Uterus (tissue), 4 donors: ENCODE measurements around the gene MRAP. TPM values are rescaled to one million over a fixed set of nuclear protein-coding genes. Genes with fewer than 3 reads are reported as not detected.

Source experiments
- DNase-seq, 2 donors: peaks; one replicate each; pipeline ENCODE4 v3.0.0-alpha.2; 2019 to 2020
- H3K27ac ChIP-seq, 2 donors: fragments of 200-600 bp; sonication (generic); 1 replicate in 1 of 2; 2 replicates in 1 of 2; pipeline ENCODE4 v1.5.1; 2016 to 2018
- H3K27me3 ChIP-seq, 2 donors: fragments of 200-600 bp; sonication (generic); one replicate each; pipeline ENCODE4 v1.5.1; 2018 to 2019; ENCODE audit warnings: control low read depth in 1 of 2
- H3K36me3 ChIP-seq, 2 donors: fragments of 200-600 bp; sonication (generic); one replicate each; pipeline ENCODE4 v1.5.1; 2019; ENCODE audit warnings: control low read depth in 1 of 2
- H3K4me1 ChIP-seq, 2 donors: fragments of 200-600 bp; sonication (generic); one replicate each; pipeline ENCODE4 v1.5.1; 2018 to 2019; ENCODE audit warnings: control low read depth in 1 of 2
- H3K4me3 ChIP-seq, 2 donors: fragments of 200-600 bp; sonication (generic); 1 replicate in 1 of 2; 2 replicates in 1 of 2; pipeline ENCODE4 v1.5.1; 2018 to 2019; ENCODE audit warnings: mild to moderate bottlenecking in 1 of 2
- H3K9me3 ChIP-seq, 2 donors: fragments of 200-600 bp; sonication (generic); one replicate each; pipeline ENCODE4 v1.5.1; 2019; ENCODE audit warnings: control low read depth in 1 of 2
- POLR2A ChIP-seq, 2 donors: fragments of 450-650 bp; IDR thresholded peaks; one replicate each; pipeline ENCODE4 v1.6.1; 2016; ENCODE audit warnings: antibody characterized with exemption in 2 of 2, mild to moderate bottlenecking in 1 of 2, moderate library complexity in 1 of 2
- intact Hi-C: fragments of 100-400 bp; cut with DNase I; formaldehyde crosslinking; loops from one replicate; pipeline ENCODE4 v1.15.1; 2023; ENCODE audit warnings: low total_unique reads
- total RNA-seq, 4 donors: library from RNA; depleted of rRNA in 3 of 4; stranded (reverse); fragments of >200 nt in 3 of 4; gene quantifications; one replicate each; pipeline versions ENCODE4 v1.1.0 to v1.2.4, GENCODE V29; 2014 to 2023
- TF ChIP-seq, protein P1 (sequence below), 4 experiments: fragments of 200-600 bp in 2 of 4; fragments of 450-650 bp in 2 of 4; sonication (generic) in 2 of 4; IDR thresholded peaks; one replicate each; pipeline ENCODE4 v1.5.1; 2016 to 2019; ENCODE audit warnings: antibody characterized with exemption in 4 of 4, mild to moderate bottlenecking in 2 of 4, moderate library complexity in 1 of 4
- donor health status: DM: yes; HTN: yes; CAD: no.

MRAP gene
- total RNA-seq, 4 donors from 2014 or later: not detected

GRCh38 chr21:32299695-32300094 lies 1.0 kb downstream of the MRAP start:
- intact Hi-C loops: no loop called here
- Histone ChIP-seq H3K36me3 (no peaks in the 10 kb centered on the region), H3K27me3 (no peaks in the 10 kb centered on the region), H3K9me3 (no peaks in the 10 kb centered on the region), H3K4me1 (no peaks in the 10 kb centered on the region), H3K27ac (no peak overlapping the region), H3K4me3 (no peak overlapping the region)
- no peak for DNase-seq
- TF ChIP-seq POLR2A (IDR thresholded peaks at IDR 0.05): no peak
- TF ChIP-seq, protein P1, sequence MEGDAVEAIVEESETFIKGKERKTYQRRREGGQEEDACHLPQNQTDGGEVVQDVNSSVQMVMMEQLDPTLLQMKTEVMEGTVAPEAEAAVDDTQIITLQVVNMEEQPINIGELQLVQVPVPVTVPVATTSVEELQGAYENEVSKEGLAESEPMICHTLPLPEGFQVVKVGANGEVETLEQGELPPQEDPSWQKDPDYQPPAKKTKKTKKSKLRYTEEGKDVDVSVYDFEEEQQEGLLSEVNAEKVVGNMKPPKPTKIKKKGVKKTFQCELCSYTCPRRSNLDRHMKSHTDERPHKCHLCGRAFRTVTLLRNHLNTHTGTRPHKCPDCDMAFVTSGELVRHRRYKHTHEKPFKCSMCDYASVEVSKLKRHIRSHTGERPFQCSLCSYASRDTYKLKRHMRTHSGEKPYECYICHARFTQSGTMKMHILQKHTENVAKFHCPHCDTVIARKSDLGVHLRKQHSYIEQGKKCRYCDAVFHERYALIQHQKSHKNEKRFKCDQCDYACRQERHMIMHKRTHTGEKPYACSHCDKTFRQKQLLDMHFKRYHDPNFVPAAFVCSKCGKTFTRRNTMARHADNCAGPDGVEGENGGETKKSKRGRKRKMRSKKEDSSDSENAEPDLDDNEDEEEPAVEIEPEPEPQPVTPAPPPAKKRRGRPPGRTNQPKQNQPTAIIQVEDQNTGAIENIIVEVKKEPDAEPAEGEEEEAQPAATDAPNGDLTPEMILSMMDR (IDR thresholded peaks at IDR 0.05): no peak

DNA sequence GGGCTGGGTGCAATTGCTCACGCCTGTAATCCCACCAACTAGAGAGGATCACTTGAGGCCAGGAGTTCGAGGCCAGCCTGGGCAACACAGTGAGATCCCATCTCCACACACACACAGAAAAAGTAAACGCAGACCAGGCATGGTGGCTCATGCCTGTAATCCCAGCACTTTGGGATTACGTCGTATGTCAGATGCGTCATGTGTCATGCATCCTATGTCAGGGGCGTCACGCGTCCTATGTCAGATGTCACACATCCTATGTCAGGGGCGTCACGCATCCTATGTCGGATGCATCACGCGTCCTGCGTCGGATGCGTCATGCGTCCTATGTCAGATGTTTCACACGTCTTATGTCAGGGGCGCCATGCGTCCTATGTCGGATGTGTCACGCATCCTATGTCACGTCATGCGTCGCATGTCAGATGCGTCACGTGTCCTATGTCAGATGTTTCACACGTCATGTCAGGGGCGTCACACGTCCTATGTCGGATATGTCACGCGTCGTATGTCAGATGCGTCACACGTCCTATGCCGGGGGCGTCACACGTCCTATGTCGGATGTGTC lies 1.5 kb downstream of the MRAP start:
- TF ChIP-seq POLR2A (IDR thresholded peaks at IDR 0.05): no peak
- H3K27me3 ChIP-seq: no peaks in the 10 kb centered on the region
- H3K9me3 ChIP-seq: no peaks in the 10 kb centered on the region
- no peaks in the 10 kb centered on the region for H3K36me3 ChIP-seq
- intact Hi-C loops: no loop called here
- H3K27ac ChIP-seq: no peak overlapping the region
- DNase-seq: no peak
- H3K4me1 ChIP-seq: no peaks in the 10 kb centered on the region
- H3K4me3 ChIP-seq: no peak overlapping the region

DNA sequence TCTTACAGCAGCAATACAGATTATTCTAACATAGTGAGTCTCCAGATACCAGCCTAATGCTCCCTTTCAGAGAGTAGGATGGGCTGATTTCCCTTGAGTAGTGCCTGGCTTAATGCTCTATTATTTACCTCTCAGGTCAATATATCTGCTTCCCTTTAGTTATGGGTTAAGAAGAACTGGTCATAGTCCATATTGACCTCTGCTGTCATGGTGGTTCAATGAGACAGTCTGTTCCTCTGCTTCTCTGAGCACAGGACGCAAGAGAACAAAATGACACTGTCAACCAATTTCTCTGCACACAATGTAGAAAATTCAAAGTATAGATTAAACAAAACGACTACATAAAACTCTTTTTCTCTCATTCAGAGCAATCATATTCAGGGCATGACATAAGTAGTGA lies 2.9 kb downstream of the MRAP start:
- DNase-seq: no peak
- no peaks in the 10 kb centered on the region for H3K9me3 ChIP-seq
- no peaks in the 10 kb centered on the region for H3K36me3 ChIP-seq
- no peak overlapping the region for H3K27ac ChIP-seq
- H3K27me3 ChIP-seq: no peaks in the 10 kb centered on the region
- intact Hi-C loops: no loop called here
- H3K4me1 ChIP-seq: no peaks in the 10 kb centered on the region
- TF ChIP-seq POLR2A (IDR thresholded peaks at IDR 0.05): no peak
- TF ChIP-seq, protein P1 (IDR thresholded peaks at IDR 0.05): no peak
- no peak overlapping the region for H3K4me3 ChIP-seq

GRCh38 chr21:32302560-32302959 lies 3.9 kb downstream of the MRAP start:
- H3K9me3 ChIP-seq: no peaks in the 10 kb centered on the region
- no peak overlapping the region for H3K27ac ChIP-seq
- DNase-seq: no peak
- no peaks in the 10 kb centered on the region for H3K36me3 ChIP-seq
- no peaks in the 10 kb centered on the region for H3K27me3 ChIP-seq
- intact Hi-C loops: no loop called here
- no peak for TF ChIP-seq POLR2A (IDR thresholded peaks at IDR 0.05)
- TF ChIP-seq, protein P1 (IDR thresholded peaks at IDR 0.05): no peak
- H3K4me3 ChIP-seq: no peak overlapping the region
- no peaks in the 10 kb centered on the region for H3K4me1 ChIP-seq

DNA sequence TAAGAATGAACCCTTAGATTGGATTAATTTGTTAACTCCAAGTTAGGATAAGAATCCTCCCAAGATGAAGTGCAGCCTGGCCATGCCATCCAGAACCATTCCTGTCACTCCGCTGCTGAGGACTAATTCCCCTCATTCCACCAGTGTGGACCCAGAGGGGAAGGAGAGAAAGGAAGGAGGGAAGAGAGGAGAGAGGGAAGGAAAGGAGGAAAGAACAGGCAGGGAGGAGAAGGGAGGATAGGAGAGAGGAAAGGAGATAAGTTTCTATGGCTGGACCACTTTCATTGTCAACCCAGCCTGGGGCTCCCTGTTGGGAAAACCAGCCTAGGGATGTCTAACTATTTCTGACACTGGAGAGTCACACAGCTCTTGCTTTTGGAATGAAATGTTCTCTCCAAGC lies 4.7 kb downstream of the MRAP start:
- Histone ChIP-seq H3K27me3 (no peaks in the 10 kb centered on the region), H3K4me1 (no peaks in the 10 kb centered on the region), H3K4me3 (no peak overlapping the region), H3K9me3 (no peaks in the 10 kb centered on the region), H3K27ac (no peak overlapping the region), H3K36me3 (no peaks in the 10 kb centered on the region)
- TF ChIP-seq POLR2A (IDR thresholded peaks at IDR 0.05): no peak
- TF ChIP-seq, protein P1 (IDR thresholded peaks at IDR 0.05): no peak
- no peak for DNase-seq
- intact Hi-C loops: no loop called here

DNA sequence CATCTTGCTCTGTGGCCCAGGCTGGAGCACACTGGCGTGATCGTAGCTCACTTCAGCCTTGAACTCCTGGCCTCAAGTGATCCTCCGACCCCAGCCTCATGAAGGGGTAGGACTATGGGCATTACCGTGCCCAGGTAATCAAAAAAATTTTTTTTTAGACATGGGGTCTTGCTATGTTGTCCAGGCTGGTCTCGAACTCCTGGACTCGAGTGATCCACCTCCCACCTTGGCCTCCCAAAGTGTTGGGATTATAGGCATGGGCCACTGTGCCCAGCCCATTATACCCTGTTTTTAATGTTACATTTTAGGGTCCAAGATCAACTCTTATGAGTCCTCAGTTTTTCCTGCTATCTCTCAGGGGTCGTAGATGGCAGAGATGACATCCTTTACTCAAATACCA lies 6.3 kb downstream of the MRAP start:
- Histone ChIP-seq H3K36me3 (no peaks in the 10 kb centered on the region), H3K27me3 (no peaks in the 10 kb centered on the region), H3K9me3 (no peaks in the 10 kb centered on the region), H3K4me3 (no peak overlapping the region), H3K27ac (no peak overlapping the region), H3K4me1 (no peaks in the 10 kb centered on the region)
- intact Hi-C loops: no loop called here
- TF ChIP-seq POLR2A (IDR thresholded peaks at IDR 0.05): no peak
- TF ChIP-seq, protein P1 (IDR thresholded peaks at IDR 0.05): no peak
- DNase-seq: no peak
